Testis (tissue), 3 donors: ENCODE results near the gene ANXA10. TPM values are rescaled to one million over a fixed set of nuclear protein-coding genes. Genes with fewer than 3 reads are reported as not detected.

Experiments
- DNase-seq: peaks from one replicate; pipeline ENCODE4 v3.0.0-alpha.2; 2019
- H3K27ac ChIP-seq, 2 donors: fragments of 200-600 bp; sonication (generic); one replicate each; pipeline ENCODE4 v1.5.1; 2019
- H3K27me3 ChIP-seq: fragments of 200-600 bp; sonication (generic); one replicate; pipeline ENCODE4 v1.5.1; 2019
- H3K36me3 ChIP-seq: fragments of 200-600 bp; sonication (generic); one replicate; pipeline ENCODE4 v1.5.1; 2017; ENCODE audit warnings: low read depth; ENCODE audit errors: missing control alignments
- H3K4me1 ChIP-seq: fragments of 200-600 bp; sonication (generic); one replicate; pipeline ENCODE4 v1.5.1; 2019
- H3K4me3 ChIP-seq, 2 donors: fragments of 200-600 bp; sonication (generic); one replicate each; pipeline ENCODE4 v1.5.1; 2017 to 2019
- H3K9me3 ChIP-seq: fragments of 200-600 bp; sonication (generic); one replicate; pipeline ENCODE4 v1.5.1; 2017
- POLR2A ChIP-seq: fragments of 450-650 bp; IDR thresholded peaks from one replicate; pipeline ENCODE4 v1.6.1; 2017; ENCODE audit warnings: antibody characterized with exemption, mild to moderate bottlenecking, moderate library complexity
- WGBS, 2 donors: methylation state at CpG; one replicate each; pipeline ENCODE4 v1.1.5; 2018; 5-methylcytosine and 5-hydroxymethylcytosine counted together
- intact Hi-C: fragments of 100-400 bp; cut with DNase I; formaldehyde crosslinking; loops from one replicate; pipeline ENCODE4 v1.15.1; 2023; ENCODE audit warnings: low total_unique reads
- polyA plus RNA-seq: library from polyadenylated mRNA; stranded (reverse); fragments of 350-450 nt; fragmentation: Illumina TruSeq; extraction: RNeasy Lipid Tissue Mini Kit (QIAGEN cat#74804); gene quantifications from one replicate; pipeline ENCODE4 v1.2.3, GENCODE V29; 2014; ENCODE audit warnings: low read depth, low replicate concordance; ENCODE audit not compliant: insufficient read depth
- total RNA-seq, 2 donors: library from RNA; depleted of rRNA; stranded (reverse); fragments of >200 nt; gene quantifications; one replicate each; pipeline ENCODE4 v1.2.3, GENCODE V29; 2016
- TF ChIP-seq, protein P1 (sequence below), 3 experiments: fragments of 450-650 bp in 2 of 3; fragments of 200-600 bp in 1 of 3; sonication (generic) in 1 of 3; IDR thresholded peaks; one replicate each; pipeline ENCODE4 v1.5.1; 2016 to 2019; ENCODE audit warnings: antibody characterized with exemption in 3 of 3, mild to moderate bottlenecking in 2 of 3, moderate library complexity in 1 of 3

ANXA10 gene
- total and polyA plus RNA-seq, 3 donors from 2014 or later, result 0.25 to 2.7 (median 0.71) TPM

DNA sequence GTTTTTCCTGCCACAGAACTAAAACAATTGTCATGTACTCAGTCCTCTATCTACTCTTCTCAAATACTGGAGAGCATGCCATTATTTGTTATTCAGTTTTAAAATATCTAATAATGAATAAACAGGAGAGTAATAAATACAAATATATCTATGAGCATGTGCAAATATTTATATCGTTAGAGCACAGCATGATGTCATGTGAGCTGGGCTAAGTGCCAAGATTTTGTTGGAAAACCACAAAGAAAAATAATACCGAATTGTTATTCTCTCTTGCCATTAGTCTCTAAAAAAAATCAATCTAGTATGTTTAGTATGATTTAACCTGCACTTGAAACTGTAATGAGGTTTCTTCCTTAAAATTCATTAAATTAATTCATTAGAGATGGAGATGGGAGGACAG is 129.0 kb downstream of the ANXA10 start:
- Histone ChIP-seq H3K4me3 (no peak overlapping the region), H3K36me3 (no peaks in the 10 kb centered on the region), H3K27ac (no peak overlapping the region), H3K27me3 (no peaks in the 10 kb centered on the region), H3K9me3 (no peaks in the 10 kb centered on the region), H3K4me1 (no peaks in the 10 kb centered on the region)
- no peak for DNase-seq
- 31 to 39% methylated on average over 2 of the region's 2 CpGs for WGBS, 2 donors
- intact Hi-C loops, result no loop called here
- TF ChIP-seq, protein P1, sequence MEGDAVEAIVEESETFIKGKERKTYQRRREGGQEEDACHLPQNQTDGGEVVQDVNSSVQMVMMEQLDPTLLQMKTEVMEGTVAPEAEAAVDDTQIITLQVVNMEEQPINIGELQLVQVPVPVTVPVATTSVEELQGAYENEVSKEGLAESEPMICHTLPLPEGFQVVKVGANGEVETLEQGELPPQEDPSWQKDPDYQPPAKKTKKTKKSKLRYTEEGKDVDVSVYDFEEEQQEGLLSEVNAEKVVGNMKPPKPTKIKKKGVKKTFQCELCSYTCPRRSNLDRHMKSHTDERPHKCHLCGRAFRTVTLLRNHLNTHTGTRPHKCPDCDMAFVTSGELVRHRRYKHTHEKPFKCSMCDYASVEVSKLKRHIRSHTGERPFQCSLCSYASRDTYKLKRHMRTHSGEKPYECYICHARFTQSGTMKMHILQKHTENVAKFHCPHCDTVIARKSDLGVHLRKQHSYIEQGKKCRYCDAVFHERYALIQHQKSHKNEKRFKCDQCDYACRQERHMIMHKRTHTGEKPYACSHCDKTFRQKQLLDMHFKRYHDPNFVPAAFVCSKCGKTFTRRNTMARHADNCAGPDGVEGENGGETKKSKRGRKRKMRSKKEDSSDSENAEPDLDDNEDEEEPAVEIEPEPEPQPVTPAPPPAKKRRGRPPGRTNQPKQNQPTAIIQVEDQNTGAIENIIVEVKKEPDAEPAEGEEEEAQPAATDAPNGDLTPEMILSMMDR (IDR thresholded peaks at IDR 0.05), result no peak
- TF ChIP-seq POLR2A, result no peak

Other genes with a start within 250 kb of the ANXA10 start
- gene DDX60, start 226.2 kb downstream of the ANXA10 start, total RNA-seq, result 10 to 100 TPM; 22.2 to 26.5 TPM
- 5.3 TPM for gene DDX60, start 226.2 kb downstream of the ANXA10 start, polyA plus RNA-seq